ENCODE results near the gene USH1C. TPM values are rescaled to one million over a fixed set of nuclear protein-coding genes. Genes with fewer than 3 reads are reported as not detected.

The USH1C gene
- total and polyA plus RNA-seq, 2 of the 13 experiments (the other 11 are each of a cell fraction or from before 2014, with no cell fraction given) = not detected

GRCh38 chr11:17489751-17490150 lies 54.5 kb downstream of the USH1C start (continued):
- TF ChIP-seq ZFYVE20 (CRISPR knock-in tag; IDR thresholded peaks at IDR 0.05; ENCODE audit: borderline replicate concordance, low read depth) = no peak
- no peak for TF ChIP-seq NCOA2 (CRISPR knock-in tag; IDR thresholded peaks at IDR 0.05)

DNA sequence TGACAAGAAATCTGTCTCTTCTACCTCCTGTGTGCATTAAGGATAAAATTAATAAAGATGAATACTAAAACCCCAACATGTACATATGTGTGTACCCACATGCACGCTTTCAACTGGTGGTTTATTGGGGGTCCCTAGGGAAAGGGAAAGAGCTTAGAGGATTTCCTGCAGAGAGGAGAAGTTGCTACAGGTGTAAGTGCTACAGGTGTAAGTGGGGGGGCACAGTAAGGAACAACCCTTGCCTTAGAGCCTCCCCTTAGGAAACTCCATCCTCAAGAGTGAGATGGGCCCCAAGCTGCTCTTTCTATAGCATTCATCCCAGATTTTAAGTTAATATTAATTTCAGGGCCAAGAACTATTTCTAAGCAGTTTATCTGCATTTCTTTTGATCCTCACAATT lies 55.7 kb downstream of the USH1C start:
- no peaks in the 10 kb centered on the region for H3K9me3 ChIP-seq (ENCODE audit: low read length)
- peaks cover 1 to 25% of the 10 kb centered on the region in 2 experiments; a peak in 3 of 5 replicates for H3K27me3 ChIP-seq (ENCODE audit: control insufficient read depth in 1 of 2, insufficient read depth in 2 of 2, low read length in 2 of 2)
- no peak overlapping the region for H3K4me3 ChIP-seq (replicated peaks in 1 of 3; ENCODE audit: insufficient read depth in 1 of 3, low read depth in 2 of 3, low read length in 3 of 3)
- H3K4me2 ChIP-seq (ENCODE audit: low read depth, low read length) = no peak overlapping the region
- peaks cover 11% of the 10 kb centered on the region for H3K4me1 ChIP-seq (ENCODE audit: insufficient read depth, low read length)
- ATAC-seq (no peak), DNase-seq (ENCODE audit: low spot score) (no peak), FAIRE-seq (no peak)
- ChIA-PET CTCF (ENCODE audit: low intra/inter-chr PET ratio, low total read pairs) (no interaction called here), POLR2A (no interaction called here)
- WGBS (ENCODE audit: low lambda C conversion rate) = 16% methylated on average over 1 of the region's 1 CpG
- H3K9ac ChIP-seq (ENCODE audit: insufficient read depth, low read depth, low read length) = no peak overlapping the region
- no peaks in the 10 kb centered on the region for H4K20me1 ChIP-seq (ENCODE audit: insufficient read depth, low read length)
- no peaks in the 10 kb centered on the region for H3K79me2 ChIP-seq (ENCODE audit: insufficient read depth, low read length)
- BruUV-seq (replicated peaks) = no TSS peak
- intact Hi-C loops (cut with micrococcal nuclease; ENCODE audit: unreplicated experiment) = no loop called here
- in situ Hi-C loops (cut with HindIII; ENCODE audit: extremely low pct_ligation_motif_present, low pct_unique_long_range_greater_than_20kb) = no loop called here
- H3K27ac ChIP-seq (ENCODE audit: extremely low read length, insufficient read depth, low read length) = no peak overlapping the region
- no peak overlapping the region for H2AFZ ChIP-seq (ENCODE audit: low read length)
- no peaks in the 10 kb centered on the region for H3K36me3 ChIP-seq (replicated peaks in 1 of 2; ENCODE audit: control insufficient read depth in 1 of 2, insufficient read depth in 2 of 2, low read length in 2 of 2)
- TF ChIP-seq ZNF225 (CRISPR knock-in tag; IDR thresholded peaks at IDR 0.05) (no peak), ZBTB2 (CRISPR knock-in tag; IDR thresholded peaks at IDR 0.05; ENCODE audit: low read depth) (no peak), MYC (CRISPR knock-in tag; IDR thresholded peaks at IDR 0.05; ENCODE audit: borderline replicate concordance) (no peak), SMARCE1 (IDR thresholded peaks at IDR 0.05; ENCODE audit: borderline replicate concordance) (no peak), ZNF292 (CRISPR knock-in tag; IDR thresholded peaks at IDR 0.05; ENCODE audit: borderline replicate concordance, low read depth) (no peak), CSRNP1 (CRISPR knock-in tag; IDR thresholded peaks at IDR 0.05) (no peak), KMT2B (CRISPR knock-in tag; IDR thresholded peaks at IDR 0.05) (no peak), STAT5B (CRISPR knock-in tag; IDR thresholded peaks at IDR 0.05) (no peak), TCF12 (IDR thresholded peaks at IDR 0.05) (no peak), TCF12 (CRISPR knock-in tag; IDR thresholded peaks at IDR 0.05) (no peak)
- TF ChIP-seq, protein P1, sequence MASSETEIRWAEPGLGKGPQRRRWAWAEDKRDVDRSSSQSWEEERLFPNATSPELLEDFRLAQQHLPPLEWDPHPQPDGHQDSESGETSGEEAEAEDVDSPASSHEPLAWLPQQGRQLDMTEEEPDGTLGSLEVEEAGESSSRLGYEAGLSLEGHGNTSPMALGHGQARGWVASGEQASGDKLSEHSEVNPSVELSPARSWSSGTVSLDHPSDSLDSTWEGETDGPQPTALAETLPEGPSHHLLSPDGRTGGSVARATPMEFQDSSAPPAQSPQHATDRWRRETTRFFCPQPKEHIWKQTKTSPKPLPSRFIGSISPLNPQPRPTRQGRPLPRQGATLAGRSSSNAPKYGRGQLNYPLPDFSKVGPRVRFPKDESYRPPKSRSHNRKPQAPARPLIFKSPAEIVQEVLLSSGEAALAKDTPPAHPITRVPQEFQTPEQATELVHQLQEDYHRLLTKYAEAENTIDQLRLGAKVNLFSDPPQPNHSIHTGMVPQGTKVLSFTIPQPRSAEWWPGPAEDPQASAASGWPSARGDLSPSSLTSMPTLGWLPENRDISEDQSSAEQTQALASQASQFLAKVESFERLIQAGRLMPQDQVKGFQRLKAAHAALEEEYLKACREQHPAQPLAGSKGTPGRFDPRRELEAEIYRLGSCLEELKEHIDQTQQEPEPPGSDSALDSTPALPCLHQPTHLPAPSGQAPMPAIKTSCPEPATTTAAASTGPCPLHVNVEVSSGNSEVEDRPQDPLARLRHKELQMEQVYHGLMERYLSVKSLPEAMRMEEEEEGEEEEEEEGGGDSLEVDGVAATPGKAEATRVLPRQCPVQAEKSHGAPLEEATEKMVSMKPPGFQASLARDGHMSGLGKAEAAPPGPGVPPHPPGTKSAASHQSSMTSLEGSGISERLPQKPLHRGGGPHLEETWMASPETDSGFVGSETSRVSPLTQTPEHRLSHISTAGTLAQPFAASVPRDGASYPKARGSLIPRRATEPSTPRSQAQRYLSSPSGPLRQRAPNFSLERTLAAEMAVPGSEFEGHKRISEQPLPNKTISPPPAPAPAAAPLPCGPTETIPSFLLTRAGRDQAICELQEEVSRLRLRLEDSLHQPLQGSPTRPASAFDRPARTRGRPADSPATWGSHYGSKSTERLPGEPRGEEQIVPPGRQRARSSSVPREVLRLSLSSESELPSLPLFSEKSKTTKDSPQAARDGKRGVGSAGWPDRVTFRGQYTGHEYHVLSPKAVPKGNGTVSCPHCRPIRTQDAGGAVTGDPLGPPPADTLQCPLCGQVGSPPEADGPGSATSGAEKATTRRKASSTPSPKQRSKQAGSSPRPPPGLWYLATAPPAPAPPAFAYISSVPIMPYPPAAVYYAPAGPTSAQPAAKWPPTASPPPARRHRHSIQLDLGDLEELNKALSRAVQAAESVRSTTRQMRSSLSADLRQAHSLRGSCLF (CRISPR knock-in tag; IDR thresholded peaks at IDR 0.05; ENCODE audit: borderline replicate concordance) = no peak
- TF ChIP-seq, protein P2, sequence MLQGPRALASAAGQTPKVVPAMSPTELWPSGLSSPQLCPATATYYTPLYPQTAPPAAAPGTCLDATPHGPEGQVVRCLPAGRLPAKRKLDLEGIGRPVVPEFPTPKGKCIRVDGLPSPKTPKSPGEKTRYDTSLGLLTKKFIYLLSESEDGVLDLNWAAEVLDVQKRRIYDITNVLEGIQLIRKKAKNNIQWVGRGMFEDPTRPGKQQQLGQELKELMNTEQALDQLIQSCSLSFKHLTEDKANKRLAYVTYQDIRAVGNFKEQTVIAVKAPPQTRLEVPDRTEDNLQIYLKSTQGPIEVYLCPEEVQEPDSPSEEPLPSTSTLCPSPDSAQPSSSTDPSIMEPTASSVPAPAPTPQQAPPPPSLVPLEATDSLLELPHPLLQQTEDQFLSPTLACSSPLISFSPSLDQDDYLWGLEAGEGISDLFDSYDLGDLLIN (CRISPR knock-in tag; IDR thresholded peaks at IDR 0.05; ENCODE audit: borderline replicate concordance) = no peak
